HG03280 (cell line): ENCODE measurements around the gene SEC14L1.
"Not testable (repeated sequence)": the region's sequence is repeated elsewhere in the genome, so short reads cannot be mapped to it uniquely, and the experiment has no call there.

ENCODE experiments used
- ATAC-seq: cut with Tn5 transposase; IDR thresholded peaks from one replicate; pipeline ENCODE4 v1.9.1; 2021; ENCODE audit warnings: mild to moderate bottlenecking, moderate library complexity; ENCODE audit not compliant: unreplicated experiment

Gene SEC14L1

DNA sequence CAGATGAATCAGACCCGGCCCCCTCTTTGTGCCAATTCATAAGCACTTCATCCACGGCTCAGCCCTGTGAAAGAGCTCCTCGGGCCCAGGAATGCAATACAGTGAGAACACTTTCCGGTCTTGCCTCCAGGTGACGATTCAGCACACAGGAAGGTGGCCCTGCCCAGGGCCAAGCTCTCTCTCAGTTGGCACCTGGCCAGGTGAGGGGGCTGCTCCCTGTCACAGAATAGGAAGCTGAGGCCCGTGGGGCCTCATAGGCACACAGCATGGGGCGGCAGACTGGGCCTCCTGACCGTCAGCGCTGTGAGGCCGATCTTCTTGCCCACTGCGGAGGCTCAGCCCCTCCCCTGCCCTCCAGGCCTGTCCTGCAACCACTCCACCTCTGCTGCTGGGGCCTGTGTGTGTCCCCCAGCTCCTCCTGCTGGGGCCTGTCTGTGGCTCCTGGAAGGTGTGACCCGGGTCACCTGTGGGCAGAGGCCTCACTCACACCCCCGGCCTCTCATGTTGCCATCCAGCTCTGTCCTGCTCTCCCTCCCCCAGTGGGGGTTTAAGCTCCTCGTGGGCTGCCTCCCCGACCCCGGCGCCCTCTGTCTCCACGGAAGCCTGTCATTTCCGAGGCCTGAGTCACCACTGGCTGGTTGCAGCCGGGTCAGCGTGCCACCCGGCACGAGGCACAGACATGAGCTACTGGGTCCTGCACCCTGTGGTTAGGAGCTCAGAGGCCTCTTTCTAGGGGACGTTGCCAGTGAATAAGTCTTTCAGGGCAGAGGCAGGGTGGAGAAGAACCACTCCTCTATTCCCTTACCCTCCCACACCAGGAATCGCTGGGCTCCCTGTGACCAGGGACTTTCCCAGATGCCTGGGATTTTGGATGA is 114.4 kb downstream of the SEC14L1 start:
- ATAC-seq = no peak

DNA sequence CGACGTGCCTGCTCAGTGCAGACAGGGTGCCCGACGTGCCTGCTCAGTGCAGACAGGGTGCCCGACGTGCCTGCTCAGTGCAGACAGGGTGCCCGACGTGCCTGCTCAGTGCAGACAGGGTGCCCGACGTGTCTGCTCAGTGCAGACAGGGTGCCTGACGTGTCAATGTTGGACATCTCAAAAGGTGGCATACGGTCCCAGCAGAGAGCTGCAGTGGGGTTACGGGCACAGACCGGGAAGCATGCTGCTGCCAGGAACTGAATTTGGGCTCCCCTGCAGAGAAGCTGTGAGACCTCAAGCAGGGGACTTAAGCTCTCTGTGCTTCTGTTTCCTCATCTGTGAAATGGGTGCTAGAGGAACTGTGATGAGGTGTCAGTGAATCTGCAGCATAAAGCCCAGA is 115.2 kb downstream of the SEC14L1 start:
- ATAC-seq = not testable (repeated sequence)

DNA sequence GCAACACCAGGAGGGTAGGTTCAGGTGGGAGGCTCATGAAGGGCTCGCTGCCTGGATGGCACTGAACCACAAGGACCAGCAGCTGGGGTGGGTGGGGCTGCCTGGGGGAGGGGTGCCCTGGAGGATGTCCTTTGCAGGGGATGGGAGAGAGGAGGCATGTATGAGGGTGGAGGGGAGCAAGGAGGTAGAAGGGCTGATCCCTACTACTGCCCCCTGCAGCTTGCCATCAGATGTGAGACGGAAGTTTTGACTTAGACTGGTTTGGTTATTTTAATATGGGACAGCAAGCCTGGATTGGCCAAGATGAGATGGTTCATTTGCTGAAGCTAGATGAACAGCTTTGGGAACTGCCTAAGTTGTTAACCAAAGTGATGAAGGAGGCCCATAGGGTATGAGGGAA is 115.9 kb downstream of the SEC14L1 start:
- ATAC-seq = no peak

- ATAC-seq = no peak
These were observed 116.4 kb downstream of the SEC14L1 start for GRCh38 chr17:77257169-77257568.

GRCh38 chr17:77257596-77258458 is 117.1 kb downstream of the SEC14L1 start:
- no peak for ATAC-seq

DNA sequence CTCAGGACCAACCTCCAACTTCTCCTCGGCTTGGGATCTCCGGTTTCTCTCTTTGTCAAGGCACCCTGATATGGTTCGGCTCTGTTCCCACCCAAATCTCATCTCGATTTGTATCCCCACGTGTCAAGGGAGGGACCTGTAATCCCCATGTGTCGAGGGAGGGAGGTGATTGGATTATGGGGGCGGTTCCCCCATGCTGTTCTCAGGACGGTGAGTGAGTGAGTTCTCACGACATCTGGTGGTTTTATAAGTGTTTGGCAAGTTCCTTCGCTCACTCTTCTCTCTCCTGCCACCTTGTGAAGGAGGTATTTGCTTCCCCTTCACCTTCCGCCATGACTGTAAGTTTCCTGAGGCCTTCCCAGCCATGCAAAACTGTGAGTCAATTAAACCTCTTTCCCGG is 117.9 kb downstream of the SEC14L1 start:
- no peak for ATAC-seq

- no peak for ATAC-seq
These were observed 124.0 kb downstream of the SEC14L1 start for GRCh38 chr17:77264617-77265230.

- ATAC-seq = no peak
These were observed 125.4 kb downstream of the SEC14L1 start for GRCh38 chr17:77266213-77266612.
